ENCODE measurements around the gene ROR1.
"Not testable (repeated sequence)": the region's sequence is repeated elsewhere in the genome, so short reads cannot be mapped to it uniquely, and the experiment has no call there.

Gene ROR1

DNA sequence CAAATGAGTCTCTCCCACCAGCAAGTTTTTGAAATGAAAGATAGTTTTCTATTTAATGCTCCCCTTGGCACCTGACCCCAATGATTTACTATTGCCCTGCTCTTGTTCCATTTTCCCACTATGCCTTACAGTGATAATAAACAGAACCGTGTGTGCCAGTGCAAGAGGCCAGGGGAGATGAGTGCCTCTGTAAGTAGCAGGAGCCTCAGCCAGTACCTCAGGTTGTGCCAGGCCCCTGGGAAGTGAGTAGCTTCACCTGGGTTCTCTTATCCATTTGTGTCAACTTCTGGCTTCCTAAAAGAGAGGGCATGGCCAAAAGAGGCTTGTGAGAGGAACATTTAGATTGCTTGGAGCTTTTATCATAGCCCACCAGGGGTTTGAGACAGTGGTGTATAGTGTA, 3.4 kb upstream of the ROR1 start:
- no peak for DNase-seq

- DNase-seq, result no peak
These were observed 1.6 kb upstream of the ROR1 start for GRCh38 chr1:63772201-63772600.

DNA sequence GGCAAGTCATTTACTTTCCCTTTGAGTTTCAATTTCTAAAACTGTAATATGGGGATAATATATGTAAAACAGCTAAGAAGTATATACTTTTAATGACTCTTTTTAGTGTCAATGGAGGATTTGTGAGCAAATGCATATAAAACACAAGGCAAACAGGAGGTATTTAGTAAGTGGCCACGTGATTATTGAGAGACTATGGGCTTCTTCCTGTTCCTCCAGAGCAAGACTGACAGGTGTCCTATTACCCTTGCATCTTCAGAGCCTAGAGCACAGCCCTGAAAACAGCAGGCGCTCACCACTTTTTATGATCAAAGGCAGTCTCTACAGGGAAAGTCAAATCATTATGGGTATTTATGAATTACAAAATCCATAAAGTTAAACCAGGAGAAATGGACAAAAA, 941 bp upstream of the ROR1 start:
- no peak for DNase-seq

GRCh38 chr1:63773496-63773814, 362 bp upstream of the ROR1 start:
- no peak for DNase-seq

DNA sequence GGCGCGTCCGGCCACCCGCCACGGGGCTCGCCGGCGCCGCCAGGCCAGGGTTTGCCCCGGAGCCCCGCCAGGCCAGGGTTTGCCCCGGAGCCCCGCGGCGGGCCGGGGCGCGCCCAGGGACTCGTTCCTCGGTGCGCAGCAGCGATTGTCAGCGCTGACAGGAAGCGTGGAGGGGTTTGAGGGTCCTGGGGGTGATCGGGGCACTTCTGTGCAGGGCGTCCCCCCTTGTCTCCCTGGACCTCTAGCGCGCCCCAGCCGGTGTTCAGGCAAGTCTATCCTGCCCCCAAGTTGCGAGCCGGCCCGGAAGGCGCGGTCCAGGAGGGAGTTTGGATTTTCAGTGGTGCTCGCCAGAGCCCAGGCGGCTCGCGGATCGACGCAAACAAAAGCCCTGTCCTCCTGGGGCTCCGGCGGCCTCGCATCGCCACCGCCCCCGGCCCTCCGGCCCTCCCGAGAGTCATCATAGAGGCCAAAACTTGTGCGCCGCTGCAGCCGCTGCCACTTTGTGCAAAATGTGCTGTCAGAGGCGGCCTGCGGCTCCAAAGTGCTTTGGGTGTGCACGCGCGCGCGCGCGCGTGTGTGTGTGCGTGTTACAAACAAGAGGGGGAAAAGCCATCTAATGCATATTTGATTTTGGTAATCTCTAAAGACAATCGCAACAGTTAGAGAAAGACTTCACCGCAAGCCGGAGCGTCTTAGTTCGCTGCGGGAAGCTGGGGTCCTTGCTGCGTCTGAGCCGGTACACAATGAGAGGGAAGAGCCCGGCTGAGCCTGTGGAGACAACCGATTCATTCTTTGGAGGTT, 1.0 kb downstream of the ROR1 start:
- no peak for DNase-seq

DNA sequence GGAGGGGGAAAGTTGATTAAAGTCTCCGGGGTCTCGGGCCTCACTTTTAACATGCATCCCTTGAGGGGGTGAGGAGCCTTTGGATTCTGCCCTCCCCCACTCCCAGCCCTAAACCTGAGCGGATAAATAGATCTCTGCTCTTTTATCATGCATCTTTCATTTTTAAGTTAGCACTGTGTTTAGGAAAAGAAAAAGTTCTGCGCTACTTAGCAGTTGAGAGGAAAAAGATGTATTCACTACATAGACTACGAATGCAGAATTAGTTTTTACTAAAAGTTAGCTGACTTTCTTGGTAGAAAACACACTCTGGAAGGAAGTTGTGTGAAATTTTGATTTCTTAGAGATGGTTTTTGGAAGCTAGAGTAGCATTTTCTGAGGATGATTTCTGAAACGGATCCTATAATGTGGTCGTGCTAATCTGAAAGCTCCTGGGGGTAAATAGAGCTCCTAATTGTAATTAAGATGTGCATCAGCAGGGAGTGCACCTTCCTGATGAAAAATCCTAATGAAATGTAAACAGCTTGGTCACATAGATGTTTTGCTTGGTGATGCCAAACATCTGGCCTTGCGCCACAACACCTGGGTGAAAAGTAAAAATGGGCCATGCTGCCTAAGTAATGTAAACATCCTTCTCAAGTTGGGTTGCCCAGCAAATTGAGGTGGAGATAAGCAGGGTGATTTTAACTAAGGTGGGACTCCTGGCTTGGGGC, 1.8 kb downstream of the ROR1 start:
- no peak for DNase-seq

DNA sequence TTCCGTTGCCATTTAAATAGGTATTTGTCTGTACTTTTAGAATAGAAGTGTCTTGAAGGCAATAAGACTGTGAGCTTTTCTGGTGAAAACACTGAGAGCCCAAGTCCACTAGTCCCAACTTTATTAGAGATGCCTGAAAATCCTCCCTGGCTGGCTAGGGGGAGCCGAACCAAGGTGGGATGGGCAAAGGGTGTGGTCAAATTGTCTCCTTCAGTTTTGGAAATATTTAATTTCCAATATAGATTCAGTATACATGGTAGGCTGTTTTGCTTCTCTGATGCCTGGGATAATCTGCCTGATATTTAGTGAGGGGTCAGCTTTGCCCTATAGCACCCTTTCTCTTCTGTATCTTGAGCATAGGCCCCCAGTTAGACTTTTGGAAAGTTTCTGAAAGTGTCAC, 3.5 kb downstream of the ROR1 start:
- no peak for DNase-seq

- no peak for DNase-seq
These were observed 4.4 kb downstream of the ROR1 start for GRCh38 chr1:63777965-63778880.

DNA sequence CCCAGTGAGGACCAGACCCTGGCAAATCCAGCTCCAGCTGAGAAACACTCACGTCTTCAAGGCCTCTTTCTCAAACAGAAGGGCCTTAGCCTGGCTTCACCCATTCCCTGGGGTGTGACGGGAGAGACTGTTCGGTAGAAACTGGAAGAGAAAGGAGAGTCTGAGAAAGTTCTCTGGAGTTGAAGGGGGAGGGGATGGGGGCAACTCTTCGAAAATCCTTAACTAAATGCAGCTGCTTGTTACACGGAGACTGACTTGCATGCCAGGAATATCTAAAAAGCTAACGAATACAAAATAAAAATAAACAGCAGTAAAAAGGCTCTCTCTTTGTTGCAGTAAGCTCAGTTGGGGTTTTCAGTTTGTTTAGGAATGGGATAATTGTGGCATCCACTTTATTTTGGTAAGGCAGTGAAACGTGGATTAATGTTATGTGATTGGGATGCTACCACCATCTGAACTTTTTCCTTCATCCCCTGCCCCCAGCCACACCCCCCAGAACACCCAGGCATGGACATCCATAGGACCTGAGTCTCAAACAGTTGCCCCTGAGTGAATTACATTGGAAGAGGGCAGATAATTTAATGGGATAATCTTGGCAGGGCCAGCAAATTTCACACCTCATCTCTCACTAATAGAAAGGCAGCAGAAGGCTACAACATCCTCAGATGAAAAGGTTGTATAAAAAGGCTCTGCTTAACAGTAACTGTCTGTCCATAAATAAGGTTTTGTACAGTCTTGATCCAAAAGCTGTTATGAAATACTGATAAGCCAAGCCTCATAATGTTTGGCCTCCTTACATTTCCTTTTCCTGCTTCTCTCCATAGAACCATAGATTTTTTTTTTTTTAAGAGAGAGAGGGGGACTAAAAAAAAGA, 5.8 kb downstream of the ROR1 start:
- DNase-seq, result no peak

- no peak for DNase-seq
These were observed 6.7 kb downstream of the ROR1 start for GRCh38 chr1:63780565-63780964.

DNA sequence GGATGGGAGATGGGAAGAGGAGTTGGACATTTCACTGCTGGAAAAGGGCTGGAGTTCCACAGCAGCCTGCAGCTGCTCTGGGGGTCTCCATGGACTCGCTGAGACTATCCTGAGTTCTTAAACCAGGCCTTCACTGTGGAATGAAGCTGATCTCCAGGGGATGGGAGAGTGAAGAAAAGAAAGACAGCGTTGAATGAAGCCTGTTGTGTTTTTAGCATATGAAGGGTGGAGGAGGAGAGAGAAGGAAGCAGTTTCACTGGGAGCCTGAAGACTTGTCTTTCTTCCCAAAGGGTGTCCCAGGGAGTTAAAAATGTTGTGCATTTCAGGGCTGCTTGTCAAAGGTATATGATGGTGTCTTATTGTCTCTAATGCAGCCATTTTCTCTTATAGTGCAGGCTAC, 9.2 kb downstream of the ROR1 start:
- no peak for DNase-seq

- DNase-seq, result no peak
These were observed 10.3 kb downstream of the ROR1 start for GRCh38 chr1:63784083-63784482.

DNA sequence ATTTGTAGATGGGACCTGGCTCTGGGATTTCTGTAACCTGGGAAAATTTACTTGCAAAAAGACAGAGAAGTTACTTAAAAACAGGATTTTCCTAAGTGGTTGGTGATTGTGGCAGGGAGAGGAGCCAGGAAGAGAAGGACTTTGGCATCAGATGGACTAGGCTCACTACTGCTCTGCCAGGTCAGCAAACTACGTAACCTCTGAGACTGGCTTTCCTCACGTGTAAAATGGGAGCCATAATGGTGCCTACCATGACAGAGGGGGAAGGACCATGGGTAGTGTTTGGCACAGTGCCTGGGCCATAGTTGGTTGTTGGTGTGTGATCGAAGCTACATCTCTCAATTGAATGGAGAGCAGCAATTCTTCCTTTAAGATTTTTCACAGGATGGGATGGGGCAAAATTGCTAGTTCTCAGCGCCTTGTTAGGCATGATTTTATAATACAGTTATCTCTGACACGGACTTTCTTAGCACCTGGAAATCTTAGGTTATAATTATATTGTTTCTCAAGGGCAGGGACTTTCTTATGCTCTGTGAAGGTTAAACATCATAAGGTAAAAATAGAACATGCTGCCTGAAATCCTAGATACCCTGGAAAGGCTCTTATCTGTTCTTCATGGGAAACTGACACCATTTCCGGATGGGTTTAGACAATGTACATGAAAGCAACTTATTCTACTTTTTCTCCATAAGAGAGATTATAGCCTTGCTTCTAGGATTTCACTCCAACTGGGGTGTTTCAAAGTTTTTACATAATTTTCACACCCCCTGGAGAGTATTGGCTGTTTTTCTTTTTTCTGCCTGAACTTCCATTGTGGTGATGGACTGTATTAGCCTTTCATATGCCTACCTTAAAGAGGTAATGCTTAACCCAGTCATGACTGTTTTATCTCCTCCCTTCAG, 10.9 kb downstream of the ROR1 start:
- DNase-seq, result no peak

DNA sequence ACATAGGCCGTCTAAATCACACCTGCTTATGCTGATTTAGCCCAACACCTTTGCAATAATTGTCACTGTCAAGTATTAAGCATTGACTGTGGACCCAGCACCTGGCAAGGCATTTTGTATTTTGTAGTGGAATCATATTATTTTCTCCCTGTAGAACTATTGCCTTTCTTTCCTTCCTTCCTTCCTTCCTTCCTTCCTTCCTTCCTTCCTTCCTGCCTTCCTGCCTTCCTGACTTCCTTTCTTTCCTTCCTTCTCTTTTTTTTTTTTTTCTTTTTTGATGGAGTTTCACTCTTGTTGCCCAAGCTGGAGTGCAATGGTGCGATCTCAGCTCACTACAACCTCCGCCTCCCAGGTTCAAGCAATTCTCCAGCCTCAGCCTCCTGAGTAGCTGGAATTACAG, 13.5 kb downstream of the ROR1 start:
- DNase-seq, result not testable (repeated sequence)

- DNase-seq, result no peak
These were observed 14.1 kb downstream of the ROR1 start for GRCh38 chr1:63787875-63788274.

GRCh38 chr1:63789856-63790605, 16.2 kb downstream of the ROR1 start:
- DNase-seq, result no peak

- DNase-seq, result no peak
These were observed 17.2 kb downstream of the ROR1 start for GRCh38 chr1:63790989-63791388.

DNA sequence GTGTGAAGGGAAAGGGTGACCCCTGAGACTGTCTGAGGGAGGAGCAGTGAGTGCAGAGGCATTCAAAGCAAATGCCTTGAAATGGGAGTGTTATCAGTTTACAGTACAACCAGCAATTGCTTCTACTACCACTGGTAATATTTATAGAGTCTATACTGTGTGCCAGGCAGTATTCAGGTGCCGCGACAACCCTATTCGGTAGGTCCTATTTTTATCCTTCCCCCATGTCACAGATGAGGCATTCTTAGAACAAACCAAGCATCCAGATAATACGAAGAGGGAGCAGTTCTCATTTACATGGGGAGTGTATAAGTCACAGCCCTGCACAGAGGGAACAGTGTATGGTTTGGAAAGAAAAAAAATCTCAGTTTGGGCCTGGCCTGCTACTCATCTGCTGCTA, 18.3 kb downstream of the ROR1 start:
- no peak for DNase-seq

DNA sequence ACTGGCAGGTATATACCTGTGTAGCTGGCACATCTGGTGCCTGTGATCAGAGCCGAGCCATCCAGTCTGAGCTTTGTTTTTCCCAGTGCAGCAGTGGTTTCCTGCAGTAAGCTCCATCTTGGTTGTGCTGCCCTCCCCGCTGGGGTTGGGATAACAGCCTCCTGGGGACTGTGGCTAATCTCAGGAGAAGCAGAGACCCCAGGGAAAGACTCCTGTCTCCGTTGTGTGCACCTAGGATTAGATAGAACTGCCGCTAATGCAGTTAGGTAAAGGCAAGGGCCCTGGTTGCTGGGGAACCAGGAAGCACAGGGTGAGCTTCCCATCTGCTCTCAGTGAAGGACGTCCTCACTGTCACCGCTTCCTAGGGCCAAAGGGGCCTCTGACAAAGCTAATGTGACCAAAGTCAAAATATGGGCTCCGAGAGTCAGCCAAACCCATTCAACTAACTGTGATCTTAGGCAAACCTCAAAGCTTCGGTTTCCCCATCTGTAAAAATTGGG, 20.0 kb downstream of the ROR1 start:
- no peak for DNase-seq

- DNase-seq, result no peak
These were observed 20.5 kb downstream of the ROR1 start for GRCh38 chr1:63794354-63794753.

DNA sequence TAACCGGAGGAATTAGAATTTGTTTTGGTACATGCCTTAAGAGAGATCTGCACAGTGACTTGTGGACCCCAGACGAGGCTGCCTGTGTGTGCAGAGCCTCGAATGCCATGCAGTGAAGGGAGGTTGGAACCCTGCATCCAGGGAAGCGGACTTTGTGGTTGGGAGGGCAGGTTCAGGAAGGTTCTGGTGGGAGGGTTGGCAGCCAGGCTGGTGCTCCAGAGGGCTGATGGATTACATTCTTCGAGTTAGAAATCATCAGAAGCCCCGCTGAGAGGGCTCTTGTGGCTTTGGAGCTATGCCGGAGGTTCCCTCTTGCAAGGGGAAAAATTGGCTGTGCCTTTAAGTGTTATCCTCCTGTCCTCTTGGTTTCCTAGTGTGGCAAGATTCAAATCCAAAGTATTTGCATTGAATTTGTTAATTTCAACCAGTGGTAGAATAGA, 21.1 kb downstream of the ROR1 start:
- DNase-seq, result no peak
